Prostate gland (tissue), 2 donors: Measurements from ENCODE around the gene ADIRF. TPM values are rescaled to one million over a fixed set of nuclear protein-coding genes. Genes with fewer than 3 reads are reported as not detected.
A peak's percentile ranks its signal among the peaks of the same experiment; 100 is the strongest.

Experiments used
- DNase-seq: peaks from one replicate; pipeline ENCODE4 v3.0.0-alpha.2; 2019; ENCODE audit warnings: low spot score
- H3K27ac ChIP-seq, 2 donors: fragments of 200-600 bp; sonication (generic); 2 replicates each; pipeline ENCODE4 v1.5.1; 2017 to 2019
- H3K27me3 ChIP-seq: fragments of 200-600 bp; sonication (generic); replicated peaks from 2 replicates; pipeline ENCODE4 v1.5.1; 2019; ENCODE audit not compliant: insufficient read depth
- H3K36me3 ChIP-seq, 2 donors: fragments of 200-600 bp; sonication (generic); 1 replicate in 1 of 2; 2 replicates in 1 of 2; pipeline versions ENCODE4 v1.5.1 to v1.8.1; 2017 to 2019
- H3K4me1 ChIP-seq: fragments of 200-600 bp; sonication (generic); replicated peaks from 2 replicates; pipeline ENCODE4 v1.5.1; 2019
- H3K4me3 ChIP-seq, 2 donors: fragments of 200-600 bp; sonication (generic); 2 replicates each; pipeline ENCODE4 v1.5.1; 2017 to 2019
- H3K9me3 ChIP-seq: fragments of 200-600 bp; sonication (generic); 2 replicates; pipeline ENCODE4 v1.5.1; 2017
- CTCF ChIP-seq, 4 experiments: fragments of 200-600 bp in 2 of 4; fragments of 450-650 bp in 2 of 4; sonication (generic) in 2 of 4; IDR thresholded peaks; 1 replicate in 3 of 4; 2 replicates in 1 of 4; pipeline ENCODE4 v1.5.1; 2016 to 2019; ENCODE audit warnings: antibody characterized with exemption in 4 of 4, mild to moderate bottlenecking in 2 of 4, moderate library complexity in 2 of 4
- POLR2A ChIP-seq: fragments of 450-650 bp; IDR thresholded peaks from one replicate; pipeline ENCODE4 v1.6.1; 2016; ENCODE audit warnings: antibody characterized with exemption, mild to moderate bottlenecking
- POLR2AphosphoS5 ChIP-seq: sonication (generic); formaldehyde crosslinking; IDR thresholded peaks from one replicate; pipeline ENCODE4 v1.6.1; 2017; ENCODE audit warnings: antibody characterized with exemption
- WGBS: methylation state at CpG from one replicate; pipeline ENCODE4 v1.1.5; 2018; 5-methylcytosine and 5-hydroxymethylcytosine counted together
- intact Hi-C: fragments of 100-400 bp; cut with DNase I; formaldehyde crosslinking; loops from one replicate; pipeline ENCODE4 v1.14.2; 2022
- total RNA-seq, 2 donors: library from RNA; depleted of rRNA; stranded (reverse); fragments of >200 nt; gene quantifications; one replicate each; pipeline ENCODE4 v1.1.0, GENCODE V29; 2016

The ADIRF gene
- total RNA-seq, 2 donors from 2014 or later: 128 to 347 TPM

- Histone ChIP-seq H3K27ac (no peak overlapping the region), H3K36me3 (no peaks in the 10 kb centered on the region), H3K4me1 (no peaks in the 10 kb centered on the region), H3K9me3 (no peaks in the 10 kb centered on the region), H3K27me3 (no peaks in the 10 kb centered on the region), H3K4me3 (no peak overlapping the region)
- intact Hi-C loops: no loop called here
- WGBS: 86% methylated on average over 13 of the region's 13 CpGs
- no peak for DNase-seq
- TF ChIP-seq POLR2AphosphoS5 (no peak), CTCF (IDR thresholded peaks at IDR 0.05) (no peak), POLR2A (no peak)
Measured at GRCh38 chr10:86964061-86964846, 4.0 kb upstream of the ADIRF start.

DNA sequence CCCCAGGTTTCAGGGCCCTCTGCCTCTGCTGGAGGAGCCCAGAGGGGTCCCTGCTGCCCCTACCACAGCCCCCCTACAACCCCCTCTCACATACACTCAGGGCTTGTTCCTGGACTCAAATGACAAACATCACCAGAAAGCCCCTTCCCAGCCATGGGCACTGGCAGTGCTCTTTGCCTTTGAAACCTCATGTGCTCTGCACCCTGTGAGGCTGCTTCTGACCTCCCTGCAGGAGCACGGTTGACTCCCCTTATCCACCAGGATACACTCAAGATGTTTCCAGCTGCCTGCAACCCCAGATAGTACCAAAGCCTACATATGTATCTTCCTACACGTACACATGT is 3.5 kb upstream of the ADIRF start:
- Histone ChIP-seq H3K27me3 (no peaks in the 10 kb centered on the region), H3K9me3 (no peaks in the 10 kb centered on the region), H3K4me3 (no peak overlapping the region), H3K27ac (no peak overlapping the region), H3K4me1 (no peaks in the 10 kb centered on the region), H3K36me3 (no peaks in the 10 kb centered on the region)
- no peak for DNase-seq
- TF ChIP-seq POLR2AphosphoS5: no peak
- no peak for TF ChIP-seq POLR2A
- no peak for TF ChIP-seq CTCF (IDR thresholded peaks at IDR 0.05)
- 85% methylated on average over 2 of the region's 2 CpGs for WGBS
- intact Hi-C loops: no loop called here

- TF ChIP-seq CTCF (IDR thresholded peaks at IDR 0.05) (no peak), POLR2AphosphoS5 (no peak), POLR2A (no peak)
- Histone ChIP-seq H3K27me3 (no peaks in the 10 kb centered on the region), H3K4me3 (no peak overlapping the region), H3K4me1 (peaks cover 4% of the 10 kb centered on the region), H3K27ac (peak overlapping the region in 1 of 2 donors; percentile 51), H3K9me3 (no peaks in the 10 kb centered on the region), H3K36me3 (no peaks in the 10 kb centered on the region)
- 69% methylated on average over 11 of the region's 11 CpGs for WGBS
- intact Hi-C loops: no loop called here
- no peak for DNase-seq
Measured at GRCh38 chr10:86965986-86966654, 2.2 kb upstream of the ADIRF start.

DNA sequence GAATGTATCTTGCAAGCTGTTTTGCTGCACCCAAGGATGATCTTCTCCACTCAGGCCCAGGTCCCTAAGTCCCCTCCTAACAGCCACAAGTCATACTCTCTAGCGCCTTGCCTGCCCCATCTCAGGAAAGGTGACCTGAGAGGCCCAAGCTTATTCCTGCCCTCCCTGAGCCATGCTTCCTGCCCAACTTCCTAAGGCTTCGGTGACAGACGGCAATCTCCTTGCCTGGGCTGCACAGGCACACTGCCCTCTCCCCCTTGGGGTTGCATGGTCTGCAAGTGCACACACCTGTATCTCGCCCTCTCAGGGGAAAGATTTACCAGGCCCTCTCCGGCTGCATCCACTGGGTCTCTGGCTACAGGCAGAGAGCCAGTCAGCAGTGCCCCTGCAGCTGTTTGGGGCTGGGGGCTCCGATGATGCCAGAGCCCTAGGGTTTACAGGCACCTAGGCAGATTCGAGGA is 771 bp upstream of the ADIRF start:
- Histone ChIP-seq H3K4me3 (no peak overlapping the region), H3K36me3 (no peaks in the 10 kb centered on the region), H3K4me1 (peaks cover 4% of the 10 kb centered on the region), H3K9me3 (no peaks in the 10 kb centered on the region), H3K27me3 (no peaks in the 10 kb centered on the region), H3K27ac (peak overlapping the region; percentile 97 to 98)
- intact Hi-C loops: no loop called here
- no peak for TF ChIP-seq POLR2A
- TF ChIP-seq POLR2AphosphoS5: no peak
- TF ChIP-seq CTCF (IDR thresholded peaks at IDR 0.05): no peak
- DNase-seq: no peak
- WGBS: 73% methylated on average over 7 of the region's 7 CpGs
